ENCODE measurements around the gene ACKR4. TPM values are rescaled to one million over a fixed set of nuclear protein-coding genes. Genes with fewer than 3 reads are reported as not detected.

ACKR4 gene
- total RNA-seq, 1 donor from 2014 or later, result 0.11 TPM

DNA sequence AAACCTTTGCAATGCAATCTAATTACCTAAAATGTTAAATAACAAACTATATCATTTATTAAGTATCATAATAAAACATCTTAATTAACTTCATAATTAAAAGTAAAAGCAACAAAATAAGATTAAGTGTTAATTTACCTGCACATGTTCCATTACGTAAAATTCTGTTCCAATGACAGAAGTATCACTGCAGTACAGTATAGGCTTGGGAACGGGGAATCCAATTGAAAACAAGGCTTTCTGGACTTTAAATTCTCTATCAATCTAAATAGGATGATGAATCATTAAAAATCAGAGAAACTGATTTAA, 45.4 kb downstream of the ACKR4 start:
- DNase-seq (no peak), ATAC-seq (ENCODE audit: low read depth) (no peak)
- Mint-ChIP-seq H3K36me3 (ENCODE audit: low read depth) (peaks cover 24% of the 10 kb centered on the region), H3K9me3 (no peaks in the 10 kb centered on the region), H3K4me3 (no peak overlapping the region), H3K27me3 (no peaks in the 10 kb centered on the region), H3K4me1 (peaks cover 7% of the 10 kb centered on the region), H3K27ac (no peak overlapping the region)
- TF ChIP-seq, protein P1, sequence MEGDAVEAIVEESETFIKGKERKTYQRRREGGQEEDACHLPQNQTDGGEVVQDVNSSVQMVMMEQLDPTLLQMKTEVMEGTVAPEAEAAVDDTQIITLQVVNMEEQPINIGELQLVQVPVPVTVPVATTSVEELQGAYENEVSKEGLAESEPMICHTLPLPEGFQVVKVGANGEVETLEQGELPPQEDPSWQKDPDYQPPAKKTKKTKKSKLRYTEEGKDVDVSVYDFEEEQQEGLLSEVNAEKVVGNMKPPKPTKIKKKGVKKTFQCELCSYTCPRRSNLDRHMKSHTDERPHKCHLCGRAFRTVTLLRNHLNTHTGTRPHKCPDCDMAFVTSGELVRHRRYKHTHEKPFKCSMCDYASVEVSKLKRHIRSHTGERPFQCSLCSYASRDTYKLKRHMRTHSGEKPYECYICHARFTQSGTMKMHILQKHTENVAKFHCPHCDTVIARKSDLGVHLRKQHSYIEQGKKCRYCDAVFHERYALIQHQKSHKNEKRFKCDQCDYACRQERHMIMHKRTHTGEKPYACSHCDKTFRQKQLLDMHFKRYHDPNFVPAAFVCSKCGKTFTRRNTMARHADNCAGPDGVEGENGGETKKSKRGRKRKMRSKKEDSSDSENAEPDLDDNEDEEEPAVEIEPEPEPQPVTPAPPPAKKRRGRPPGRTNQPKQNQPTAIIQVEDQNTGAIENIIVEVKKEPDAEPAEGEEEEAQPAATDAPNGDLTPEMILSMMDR (IDR thresholded peaks at IDR 0.05), result no peak
- ChIA-PET POLR2A (no interaction called here), CTCF (interaction anchor here (0.7 to 3.9 kb wide), 7 partner anchors 11 to 291 kb away, joined by 3 to 61 read pairs (median 4); partner anchors contain the start of gene ACAD11)
- intact Hi-C loops (cut with micrococcal nuclease), result loop anchor here (1.0 to 10.0 kb wide), 4 partner anchors 106 to 608 kb away; partner anchors contain the start of gene CPNE4

DNA sequence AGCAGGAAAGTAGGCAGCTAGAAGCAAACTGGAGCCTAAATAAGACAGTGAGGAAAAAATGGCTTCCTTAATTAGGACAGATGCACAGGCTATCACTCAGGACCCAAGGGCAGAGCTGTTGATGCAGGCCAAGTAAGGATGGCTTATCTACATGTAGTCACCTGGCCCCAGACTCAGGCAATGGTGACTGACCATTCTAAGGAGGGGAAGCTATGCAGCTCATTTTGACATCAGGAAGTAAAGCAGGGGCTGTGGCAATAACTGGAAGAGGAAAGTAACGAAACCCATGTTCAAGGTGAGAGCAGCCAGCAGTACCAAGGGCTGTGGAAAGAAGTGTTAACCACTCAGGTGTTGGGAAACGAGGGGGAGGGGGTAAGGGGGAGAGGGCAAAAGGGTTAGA, 46.3 kb downstream of the ACKR4 start:
- CTCF ChIA-PET, result interaction anchor here (0.7 to 3.9 kb wide), 5 partner anchors 10 to 292 kb away, joined by 3 to 61 read pairs (median 3); no protein-coding TSS in a partner anchor

DNA sequence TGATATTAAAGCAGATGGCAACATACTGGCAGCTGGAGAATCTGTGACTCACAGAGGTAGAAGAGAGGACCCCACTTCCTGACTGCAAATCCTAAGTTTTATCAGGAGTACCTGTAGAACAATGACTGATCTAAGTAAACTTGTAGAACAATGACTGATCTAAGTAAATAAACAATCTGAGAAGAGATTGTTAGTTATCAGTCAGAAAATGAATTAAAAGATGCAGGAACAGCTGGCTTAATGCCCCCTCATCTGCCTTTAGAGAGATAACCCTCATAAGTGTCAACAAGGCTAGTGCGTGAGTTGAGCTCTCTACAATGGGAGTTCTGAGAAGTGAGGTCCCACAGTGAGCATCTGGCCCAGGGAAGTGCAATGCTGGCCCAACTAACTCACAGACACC, 48.0 kb downstream of the ACKR4 start:
- POLR2A ChIA-PET, result no interaction called here
- Mint-ChIP-seq H3K9me3 (no peaks in the 10 kb centered on the region), H3K27ac (no peak overlapping the region), H3K27me3 (no peaks in the 10 kb centered on the region), H3K4me1 (peaks cover 10% of the 10 kb centered on the region), H3K4me3 (no peak overlapping the region), H3K36me3 (ENCODE audit: low read depth) (peaks cover 11% of the 10 kb centered on the region)
- CTCF ChIA-PET, result interaction anchor here (1.2 kb wide), 1 partner anchor 109 kb away, joined by 3 read pairs; no protein-coding TSS in a partner anchor
- DNase-seq (no peak), ATAC-seq (ENCODE audit: low read depth) (no peak)
- intact Hi-C loops (cut with micrococcal nuclease), result loop anchor here (10.0 kb wide), 2 partner anchors 380 to 610 kb away; partner anchors contain the start of gene CPNE4
- TF ChIP-seq, protein P1 (IDR thresholded peaks at IDR 0.05), result no peak

More for the DNA sequence above, 46.3 kb downstream of the ACKR4 start:
- TF ChIP-seq, protein P1 (IDR thresholded peaks at IDR 0.05), result no peak
- DNase-seq (no peak), ATAC-seq (ENCODE audit: low read depth) (no peak)
- H3K27ac Mint-ChIP-seq, result no peak overlapping the region
- H3K4me3 Mint-ChIP-seq, result no peak overlapping the region
- H3K9me3 Mint-ChIP-seq, result no peaks in the 10 kb centered on the region
- H3K27me3 Mint-ChIP-seq, result no peaks in the 10 kb centered on the region
- POLR2A ChIA-PET, result no interaction called here
- H3K4me1 Mint-ChIP-seq, result peaks cover 10% of the 10 kb centered on the region
- intact Hi-C loops (cut with micrococcal nuclease), result loop anchor here (10.0 kb wide), 2 partner anchors 379 to 609 kb away; partner anchors contain the start of gene CPNE4
- H3K36me3 Mint-ChIP-seq (ENCODE audit: low read depth), result peaks cover 20% of the 10 kb centered on the region

DNA sequence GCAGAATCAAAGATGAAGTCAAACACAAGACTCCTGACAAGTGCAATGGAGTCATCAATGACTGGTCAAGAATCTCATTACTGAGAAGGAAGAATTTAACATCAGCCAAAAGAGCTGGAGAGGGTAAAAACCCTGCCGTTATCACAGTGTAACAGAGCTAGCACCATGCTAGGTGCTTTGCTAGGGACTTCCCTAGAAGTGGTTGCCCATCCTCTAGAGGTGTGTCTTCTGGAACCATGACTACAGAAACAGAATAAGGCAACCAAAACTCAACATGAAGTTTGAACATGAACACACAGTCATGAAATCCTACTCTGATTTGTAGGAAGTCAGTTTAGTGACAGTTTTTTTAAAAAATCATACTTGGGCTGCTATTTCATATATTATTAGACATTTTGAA, 53.1 kb downstream of the ACKR4 start:
- POLR2A ChIA-PET, result no interaction called here
- Mint-ChIP-seq H3K27me3 (no peaks in the 10 kb centered on the region), H3K4me1 (peaks cover 10% of the 10 kb centered on the region), H3K9me3 (no peaks in the 10 kb centered on the region), H3K27ac (no peak overlapping the region), H3K36me3 (ENCODE audit: low read depth) (no peaks in the 10 kb centered on the region), H3K4me3 (no peak overlapping the region)
- no peak for ATAC-seq (ENCODE audit: low read depth)
- CTCF ChIA-PET, result no interaction called here
- DNase-seq, result no peak
- intact Hi-C loops (cut with micrococcal nuclease), result no loop called here
- TF ChIP-seq, protein P1 (IDR thresholded peaks at IDR 0.05), result no peak

Other genes with a start within 250 kb of the ACKR4 start
- 35.9 and 39.8 TPM in 2 replicates for gene DNAJC13, start 179.8 kb upstream of the ACKR4 start, total RNA-seq
- 16.4 and 24.0 TPM in 2 replicates for gene ACAD11, start 62.5 kb downstream of the ACKR4 start, total RNA-seq
- gene UBA5, start 63.1 kb downstream of the ACKR4 start, total RNA-seq, result 34.3 and 36.4 TPM in 2 replicates
- 20.2 and 23.2 TPM in 2 replicates for gene NPHP3, start 125.1 kb downstream of the ACKR4 start, total RNA-seq